Measurements from ENCODE around the gene LDHAL6A. TPM values are rescaled to one million over a fixed set of nuclear protein-coding genes. Genes with fewer than 3 reads are reported as not detected.

LDHAL6A gene
- total RNA-seq, 1 donor from 2014 or later = not detected

Other genes starting within 250 kb of the LDHAL6A start
- not detected in 2 replicates for gene SAA4, start 219.1 kb upstream of the LDHAL6A start, total RNA-seq
- not detected in 2 replicates for gene SAA2, start 207.2 kb upstream of the LDHAL6A start, total RNA-seq
- gene SAA1, start 189.6 kb upstream of the LDHAL6A start, total RNA-seq = not detected in 2 replicates
- gene HPS5, start 133.7 kb upstream of the LDHAL6A start, total RNA-seq = 19.9 and 21.4 TPM in 2 replicates
- 52.2 and 56.9 TPM in 2 replicates for gene GTF2H1, start 133.3 kb upstream of the LDHAL6A start, total RNA-seq
- 1,448 and 1,455 TPM in 2 replicates for gene LDHA, start 61.3 kb upstream of the LDHAL6A start, total RNA-seq
- gene LDHC, start 43.5 kb upstream of the LDHAL6A start, total RNA-seq = not detected in 2 replicates
- 41.8 and 49.7 TPM in 2 replicates for gene TSG101, start 71.1 kb downstream of the LDHAL6A start, total RNA-seq
- 31.2 and 31.4 TPM in 2 replicates for gene UEVLD, start 132.9 kb downstream of the LDHAL6A start, total RNA-seq
- gene MISFA, start 143.9 kb downstream of the LDHAL6A start, total RNA-seq = 5.1 and 7.1 TPM in 2 replicates
- 29.2 and 29.6 TPM in 2 replicates for gene SPTY2D1, start 178.5 kb downstream of the LDHAL6A start, total RNA-seq
- gene TMEM86A, start 242.9 kb downstream of the LDHAL6A start, total RNA-seq = 0.52 and 0.93 TPM in 2 replicates